K562 (cell line): ENCODE results near the gene EDRF1. TPM values are rescaled to one million over a fixed set of nuclear protein-coding genes. Genes with fewer than 3 reads are reported as not detected.

Experiments
- ATAC-seq: fragments of 200-7000 bp; cut with Tn5 transposase; 3 replicates; pipeline ENCODE4 v1.9.1; 2020; ENCODE audit warnings: moderate library complexity
- BruUV-seq: library from RNA; stranded (reverse); fragments of 400-500 nt; replicated peaks from 2 replicates; lab custom pipeline; 2021; lab: Mats Ljungman, UMichigan
- CTCF ChIA-PET: fragments of 300-600 bp; formaldehyde crosslinking; extraction: SDS; loops from one replicate; lab custom pipeline; 2021; ENCODE audit warnings: low intra/inter-chr PET ratio; lab: Yijun Ruan, JAX
- POLR2A ChIA-PET: fragments of 300-600, 350-650 bp; sonication (Branson Sonifier 250); formaldehyde crosslinking; extraction: SDS; loops from one replicate; lab custom pipeline; 2021; ENCODE audit warnings: antibody characterized with exemption, inconsistent platforms; lab: Yijun Ruan, JAX
- DNase-seq, 4 experiments: peaks; one replicate each; pipeline versions ENCODE4 v3.0.0 to v3.0.0-alpha.2; 2011 to 2018; ENCODE audit warnings: low spot score in 3 of 4, mixed read lengths in 3 of 4; ENCODE audit errors: extremely low read depth in 1 of 4
- FAIRE-seq: peaks from 2 replicates; lab custom pipeline; 2011; peaks lifted over from hg19 to GRCh38; lab: Jason Lieb, UNC
- H2AFZ ChIP-seq: 2 replicates; pipeline ENCODE4 v1.6.0; 2011; ENCODE audit warnings: low read depth, low read length, control low read depth, inconsistent platforms
- H3K27ac ChIP-seq: fragments of 200-600 bp; 3 replicates; pipeline ENCODE4 v1.8.0; 2011; ENCODE audit warnings: low read depth, mild to moderate bottlenecking, control low read depth, inconsistent platforms, low read length, moderate library complexity, mixed read lengths; ENCODE audit errors: extremely low read depth
- H3K27me3 ChIP-seq, 2 experiments: fragments of 300-600 bp in 1 of 2; 2 replicates in 1 of 2; 3 replicates in 1 of 2; pipeline versions ENCODE4 v1.6.0 to v1.8.0; 2011; ENCODE audit warnings: inconsistent platforms in 2 of 2, low read length in 2 of 2, mild to moderate bottlenecking in 1 of 2, mixed read lengths in 1 of 2, moderate library complexity in 1 of 2; ENCODE audit not compliant: control insufficient read depth in 2 of 2, insufficient read depth in 2 of 2
- H3K36me3 ChIP-seq: fragments of 300-600 bp; 3 replicates; pipeline ENCODE4 v1.8.0; 2011; ENCODE audit warnings: mild to moderate bottlenecking, low read length, inconsistent platforms; ENCODE audit not compliant: control insufficient read depth, insufficient read depth
- H3K4me1 ChIP-seq, 2 experiments: fragments of 200-600 bp in 1 of 2; replicated peaks in 1 of 2; 2 replicates in 1 of 2; 3 replicates in 1 of 2; pipeline versions ENCODE4 v1.5.1 to v1.8.0; 2011; ENCODE audit warnings: inconsistent platforms in 2 of 2, low read length in 2 of 2, mild to moderate bottlenecking in 1 of 2, mixed read lengths in 1 of 2, moderate library complexity in 1 of 2; ENCODE audit not compliant: control insufficient read depth in 2 of 2, insufficient read depth in 2 of 2
- H3K4me2 ChIP-seq: 2 replicates; pipeline ENCODE4 v1.6.1; 2011; ENCODE audit warnings: low read length, control low read depth, inconsistent platforms, mixed read lengths; ENCODE audit not compliant: insufficient read depth
- H3K4me3 ChIP-seq: fragments of 200-600 bp; sonication (generic), shearing (Covaris generic); 2 replicates; pipeline ENCODE4 v1.5.1; 2016; ENCODE audit warnings: control low read depth, inconsistent platforms
- H3K79me2 ChIP-seq: fragments of 200-600 bp; 3 replicates; pipeline ENCODE4 v1.8.0; 2011; ENCODE audit warnings: low read length, inconsistent platforms; ENCODE audit not compliant: control insufficient read depth, insufficient read depth
- H3K9ac ChIP-seq, 2 experiments: 2 replicates each; pipeline versions ENCODE4 v1.6.0 to v1.6.1; 2011; ENCODE audit warnings: low read depth in 2 of 2, low read length in 2 of 2, control low read depth in 1 of 2, inconsistent platforms in 1 of 2, mild to moderate bottlenecking in 1 of 2, mixed read lengths in 1 of 2; ENCODE audit not compliant: insufficient read depth in 1 of 2
- H3K9me1 ChIP-seq: one replicate; pipeline ENCODE4 v1.6.0; 2011; ENCODE audit warnings: inconsistent platforms, mild to moderate bottlenecking, low read length, moderate library complexity; ENCODE audit not compliant: control insufficient read depth, insufficient read depth
- H3K9me3 ChIP-seq: replicated peaks from 2 replicates; pipeline ENCODE4 v1.5.1; 2011; ENCODE audit warnings: low read depth, low read length, inconsistent platforms; ENCODE audit not compliant: control insufficient read depth, insufficient read depth
- H4K20me1 ChIP-seq: replicated peaks from 2 replicates; pipeline ENCODE4 v1.6.1; 2011; ENCODE audit warnings: low read length, inconsistent platforms, mixed read lengths; ENCODE audit not compliant: control insufficient read depth, insufficient read depth
- ARNT ChIP-seq, 2 experiments: fragments of 450-650 bp; IDR thresholded peaks; 2 replicates each; pipeline ENCODE4 v1.6.1; 2016; ENCODE audit warnings: mild to moderate bottlenecking in 1 of 2
- HMGN3 ChIP-seq: IDR thresholded peaks from 2 replicates; pipeline ENCODE4 v1.6.1; 2011; ENCODE audit warnings: borderline replicate concordance, low read depth, mild to moderate bottlenecking, mixed read lengths, low read length; ENCODE audit not compliant: insufficient read length; ENCODE audit errors: extremely low read depth
- MCM7 ChIP-seq, 2 experiments: fragments of 450-650 bp; IDR thresholded peaks; 2 replicates each; pipeline ENCODE4 v1.6.1; 2016 to 2018
- NFIX ChIP-seq: fragments of 250-450 bp; sonication (Bioruptor Pico); IDR thresholded peaks from 2 replicates; pipeline ENCODE4 v1.4.0; 2020; ENCODE audit warnings: low read depth, mild to moderate bottlenecking, moderate library complexity
- PHF8 ChIP-seq: fragments of 200-600 bp; sonication (generic); IDR thresholded peaks from 2 replicates; pipeline ENCODE4 v1.6.1; 2012; ENCODE audit warnings: mixed run types, mild to moderate bottlenecking, inconsistent platforms, low read length, moderate library complexity, borderline replicate concordance
- PPARD ChIP-seq: fragments of 250-450 bp; sonication (Bioruptor Pico); IDR thresholded peaks from 2 replicates; pipeline ENCODE4 v1.8.0; 2022; ENCODE audit warnings: inconsistent platforms, mild to moderate bottlenecking, moderate library complexity
- ZNF140 ChIP-seq: fragments of 250-450 bp; sonication (Bioruptor Pico); IDR thresholded peaks from 2 replicates; pipeline ENCODE4 v1.8.0; 2021; ENCODE audit warnings: moderate library complexity, mild to moderate bottlenecking, inconsistent platforms
- ZNF592 ChIP-seq: fragments of 450-650 bp; IDR thresholded peaks from 2 replicates; pipeline ENCODE4 v1.6.1; 2017; ENCODE audit warnings: antibody characterized with exemption, mild to moderate bottlenecking
- WGBS: fragments of 100-300 bp; shearing (Covaris generic); methylation state at CpG from one replicate; pipeline ENCODE4 v1.1.6; 2016; ENCODE audit warnings: low coverage, mixed read lengths; ENCODE audit not compliant: insufficient coverage; ENCODE audit errors: missing lambda C conversion rate; 5-methylcytosine and 5-hydroxymethylcytosine counted together
- in situ Hi-C: fragments of 300-500 bp; cut with MboI; formaldehyde crosslinking; loops from 4 replicates; pipeline ENCODE4 v1.15.0; 2018; ENCODE audit warnings: inconsistent platforms, mixed read lengths
- intact Hi-C: fragments of 100-400 bp; cut with micrococcal nuclease; formaldehyde crosslinking; loops from 2 replicates; pipeline ENCODE4 v1.14.2; 2022
- polyA plus RNA-seq, 8 experiments: library from polyadenylated mRNA; depleted of rRNA in 4 of 8; stranded (reverse) in 5 of 8; unstranded in 3 of 8; fragments of >200 nt; fragmentation: Nextera tagmentation in 2 of 8; fragmentation: Illumina TruSeq in 1 of 8; extraction: Ambion mirVana in 2 of 8; extraction: Trizol in 1 of 8; gene quantifications; 2 replicates each; pipeline versions ENCODE4 v1.2.1 to v1.2.3, GENCODE V29; 2011 to 2014; ENCODE audit warnings: inconsistent platforms in 1 of 8, missing spikeins in 1 of 8
- total RNA-seq, 7 experiments: library from RNA; depleted of rRNA in 6 of 7; stranded (reverse); fragments of >200 nt in 6 of 7; fragmentation: Illumina TruSeq in 2 of 7; extraction: Trizol in 2 of 7; gene quantifications; 2 replicates each; pipeline versions ENCODE4 v1.2.1 to v1.2.3, GENCODE V29; 2011 to 2021; ENCODE audit warnings: low replicate concordance in 1 of 7

Gene EDRF1
- total and polyA plus RNA-seq, 9 of the 15 experiments (the other 6 are each of a cell fraction or from before 2014, with no cell fraction given), result 7.6 to 26.0 (median 18.6) TPM

GRCh38 chr10:125739994-125740679 is 20.6 kb downstream of the EDRF1 start:
- WGBS, result 96% methylated on average over 5 of the region's 7 CpGs
- no peak overlapping the region for H3K4me3 ChIP-seq
- intact Hi-C loops, result no loop called here
- ATAC-seq, result no peak
- CTCF ChIA-PET, result no interaction called here
- BruUV-seq, result no TSS peak
- TF ChIP-seq MCM7 (IDR thresholded peaks at IDR 0.05) (no peak), ZNF592 (no peak), PHF8 (no peak), HMGN3 (no peak), NFIX (CRISPR knock-in tag) (no peak), ZNF140 (CRISPR knock-in tag) (no peak), ARNT (IDR thresholded peaks at IDR 0.05) (no peak), PPARD (CRISPR knock-in tag) (no peak)
- TF ChIP-seq, all 486 proteins: peak for 0
- no peaks in the 10 kb centered on the region for H3K79me2 ChIP-seq
- no peaks in the 10 kb centered on the region for H3K4me1 ChIP-seq
- POLR2A ChIA-PET, result interaction anchor here (1.0 to 1.1 kb wide), 2 partner anchors 10 to 104 kb away, joined by 3 read pairs; no protein-coding TSS in a partner anchor
- no peaks in the 10 kb centered on the region for H3K9me1 ChIP-seq
- no peak overlapping the region for H3K4me2 ChIP-seq
- H3K9ac ChIP-seq, result no peak overlapping the region
- H4K20me1 ChIP-seq, result no peaks in the 10 kb centered on the region
- no peaks in the 10 kb centered on the region for H3K27me3 ChIP-seq
- no peak for FAIRE-seq
- in situ Hi-C loops, result no loop called here
- no peak overlapping the region for H3K27ac ChIP-seq
- no peak for DNase-seq
- no peak overlapping the region for H2AFZ ChIP-seq
- peaks cover 86% of the 10 kb centered on the region for H3K36me3 ChIP-seq
- no peaks in the 10 kb centered on the region for H3K9me3 ChIP-seq
